Nephron (organoid): ENCODE measurements around the gene SPATA31C1.

Experiments used
- H3K27ac Mint-ChIP-seq, 3 experiments: 2 replicates each; pipeline ENCODE4 v1.8.0; 2020; ENCODE audit warnings: mixed read lengths in 3 of 3, mild to moderate bottlenecking in 2 of 3, moderate library complexity in 1 of 3
- H3K27me3 Mint-ChIP-seq: 2 replicates; pipeline ENCODE4 v1.8.0; 2021; ENCODE audit warnings: low read depth, mild to moderate bottlenecking, moderate library complexity, mixed read lengths
- H3K36me3 Mint-ChIP-seq: 2 replicates; pipeline ENCODE4 v1.8.0; 2020; ENCODE audit warnings: low read depth, mixed read lengths
- H3K4me1 Mint-ChIP-seq: 2 replicates; pipeline ENCODE4 v1.8.0; 2020; ENCODE audit warnings: mixed read lengths
- H3K4me3 Mint-ChIP-seq, 3 experiments: 2 replicates each; pipeline ENCODE4 v1.8.0; 2020; ENCODE audit warnings: mild to moderate bottlenecking in 3 of 3, mixed read lengths in 3 of 3, moderate library complexity in 2 of 3
- H3K9me3 Mint-ChIP-seq: 2 replicates; pipeline ENCODE4 v1.8.0; 2020; ENCODE audit warnings: mixed read lengths
- TF ChIP-seq, protein P1 (sequence below), 3 experiments: fragments of 200-600 bp; sonication (generic); IDR thresholded peaks; one replicate each; pipeline ENCODE4 v1.5.0; 2021; ENCODE audit warnings: antibody characterized with exemption in 3 of 3; ENCODE audit not compliant: unreplicated experiment in 3 of 3

Gene SPATA31C1

DNA sequence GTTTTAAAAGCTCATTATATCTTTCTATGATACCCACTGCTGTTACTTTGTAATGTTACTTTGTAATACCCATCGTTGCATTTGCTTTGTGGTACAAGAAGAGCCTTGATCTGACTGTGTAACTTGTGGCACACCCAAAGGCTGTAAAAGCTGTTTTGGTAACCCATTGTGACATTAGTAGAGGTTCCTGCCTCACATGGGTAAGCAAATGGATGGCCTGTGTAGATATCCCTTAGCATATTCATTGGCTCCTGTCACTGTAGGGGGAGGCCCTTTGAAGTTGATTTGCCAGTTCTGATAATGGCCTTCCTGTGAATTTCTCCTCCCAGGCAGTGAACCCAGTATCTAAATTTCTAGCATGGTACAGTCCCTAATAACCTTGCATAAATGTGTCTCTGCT lies 40.8 kb downstream of the SPATA31C1 start:
- Mint-ChIP-seq H3K9me3 (peaks cover 16% of the 10 kb centered on the region), H3K4me3 (no peak overlapping the region), H3K36me3 (no peaks in the 10 kb centered on the region), H3K27me3 (no peaks in the 10 kb centered on the region), H3K27ac (no peak overlapping the region), H3K4me1 (peaks cover 13% of the 10 kb centered on the region)
- TF ChIP-seq, protein P1, sequence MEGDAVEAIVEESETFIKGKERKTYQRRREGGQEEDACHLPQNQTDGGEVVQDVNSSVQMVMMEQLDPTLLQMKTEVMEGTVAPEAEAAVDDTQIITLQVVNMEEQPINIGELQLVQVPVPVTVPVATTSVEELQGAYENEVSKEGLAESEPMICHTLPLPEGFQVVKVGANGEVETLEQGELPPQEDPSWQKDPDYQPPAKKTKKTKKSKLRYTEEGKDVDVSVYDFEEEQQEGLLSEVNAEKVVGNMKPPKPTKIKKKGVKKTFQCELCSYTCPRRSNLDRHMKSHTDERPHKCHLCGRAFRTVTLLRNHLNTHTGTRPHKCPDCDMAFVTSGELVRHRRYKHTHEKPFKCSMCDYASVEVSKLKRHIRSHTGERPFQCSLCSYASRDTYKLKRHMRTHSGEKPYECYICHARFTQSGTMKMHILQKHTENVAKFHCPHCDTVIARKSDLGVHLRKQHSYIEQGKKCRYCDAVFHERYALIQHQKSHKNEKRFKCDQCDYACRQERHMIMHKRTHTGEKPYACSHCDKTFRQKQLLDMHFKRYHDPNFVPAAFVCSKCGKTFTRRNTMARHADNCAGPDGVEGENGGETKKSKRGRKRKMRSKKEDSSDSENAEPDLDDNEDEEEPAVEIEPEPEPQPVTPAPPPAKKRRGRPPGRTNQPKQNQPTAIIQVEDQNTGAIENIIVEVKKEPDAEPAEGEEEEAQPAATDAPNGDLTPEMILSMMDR (IDR thresholded peaks at IDR 0.05; ENCODE audit: unreplicated experiment in 3 of 3), result no peak

DNA sequence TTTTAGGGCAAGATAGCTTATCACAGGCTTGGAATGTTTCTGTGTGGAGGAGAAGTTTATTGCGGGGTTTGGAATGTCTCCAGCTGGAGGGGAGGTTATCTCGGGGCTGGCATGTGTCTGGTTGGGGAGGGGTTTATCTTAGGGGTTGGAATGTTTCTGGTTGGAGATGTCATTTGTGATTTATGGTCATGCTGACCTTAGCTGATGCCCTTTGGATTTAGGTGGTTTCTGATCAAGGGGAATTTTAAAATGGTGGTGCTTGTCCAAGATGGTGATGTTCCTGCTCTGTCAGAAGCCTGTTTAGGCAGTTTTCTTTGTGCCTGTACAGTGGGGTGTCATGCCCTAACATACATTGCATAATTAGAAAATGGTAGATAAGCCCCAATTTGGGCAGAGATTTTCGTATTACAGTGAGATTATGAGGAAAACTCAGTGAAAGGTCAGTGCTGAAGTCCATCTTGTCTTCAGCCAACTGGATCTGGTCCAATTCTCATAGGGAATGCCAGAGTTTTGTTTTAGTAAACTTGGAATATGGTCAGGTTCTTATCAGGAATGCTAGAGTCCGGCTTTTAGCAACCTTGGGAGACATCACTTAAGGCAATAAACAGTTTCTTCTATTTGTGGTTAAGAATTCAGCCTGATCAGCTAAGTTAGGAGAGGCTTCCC lies 42.3 kb downstream of the SPATA31C1 start:
- Mint-ChIP-seq H3K27ac (peak overlapping the region; percentile 30 to 89 (median 31)), H3K4me3 (no peak overlapping the region), H3K36me3 (no peaks in the 10 kb centered on the region), H3K27me3 (no peaks in the 10 kb centered on the region), H3K4me1 (peaks cover 13% of the 10 kb centered on the region), H3K9me3 (peaks cover 16% of the 10 kb centered on the region)
- TF ChIP-seq, protein P1 (IDR thresholded peaks at IDR 0.05; ENCODE audit: unreplicated experiment in 3 of 3), result no peak

DNA sequence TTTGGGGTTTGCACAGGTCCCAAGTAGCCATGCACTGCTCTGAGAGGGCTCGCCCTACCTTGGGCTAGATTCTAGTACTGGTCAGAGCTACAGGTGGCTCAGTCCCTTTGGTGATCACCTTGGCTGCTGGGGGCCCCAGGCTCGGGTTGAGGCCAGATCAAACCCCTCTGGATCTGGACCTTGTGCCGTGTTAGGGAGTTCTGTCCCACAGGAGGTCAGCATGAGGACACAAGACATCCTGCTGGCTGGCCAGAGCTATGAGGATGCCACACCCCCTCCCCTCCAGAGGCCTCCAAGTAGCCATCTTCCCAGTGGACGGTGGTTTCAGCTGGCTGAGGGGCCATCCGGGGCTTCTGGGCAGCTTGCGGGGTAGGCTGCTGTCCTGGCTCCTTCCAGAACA lies 46.0 kb downstream of the SPATA31C1 start:
- Mint-ChIP-seq H3K27me3 (no peaks in the 10 kb centered on the region), H3K36me3 (peaks cover 19% of the 10 kb centered on the region)

DNA sequence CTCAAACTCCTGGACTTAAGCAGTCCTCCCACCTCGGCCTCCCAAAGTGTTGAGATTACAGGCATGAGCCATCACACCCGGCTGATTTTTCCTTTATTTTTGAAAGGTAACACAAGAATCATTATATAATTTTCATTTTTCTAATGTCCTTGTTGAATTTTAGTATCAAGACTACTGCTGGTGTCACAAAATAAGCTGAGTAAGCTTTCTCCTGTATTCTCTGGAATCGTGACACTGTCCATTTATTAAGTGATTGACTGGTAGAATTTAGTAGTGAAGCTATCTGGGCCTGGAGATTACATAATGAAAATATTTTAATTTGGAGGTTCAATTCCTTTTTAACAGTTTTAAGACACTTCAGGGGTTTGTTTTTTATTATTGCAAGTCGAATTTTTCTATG lies 47.1 kb downstream of the SPATA31C1 start:
- Mint-ChIP-seq H3K27me3 (no peaks in the 10 kb centered on the region), H3K27ac (no peak overlapping the region), H3K36me3 (peaks cover 27% of the 10 kb centered on the region), H3K4me3 (no peak overlapping the region), H3K9me3 (peaks cover 5% of the 10 kb centered on the region), H3K4me1 (peaks cover 10% of the 10 kb centered on the region)
- TF ChIP-seq, protein P1 (IDR thresholded peaks at IDR 0.05; ENCODE audit: unreplicated experiment in 3 of 3), result no peak

More for the DNA sequence above, 46.0 kb downstream of the SPATA31C1 start:
- Mint-ChIP-seq H3K4me1 (peaks cover 13% of the 10 kb centered on the region), H3K9me3 (peaks cover 11% of the 10 kb centered on the region), H3K27ac (no peak overlapping the region), H3K4me3 (no peak overlapping the region)
- TF ChIP-seq, protein P1 (IDR thresholded peaks at IDR 0.05; ENCODE audit: unreplicated experiment in 3 of 3), result no peak

DNA sequence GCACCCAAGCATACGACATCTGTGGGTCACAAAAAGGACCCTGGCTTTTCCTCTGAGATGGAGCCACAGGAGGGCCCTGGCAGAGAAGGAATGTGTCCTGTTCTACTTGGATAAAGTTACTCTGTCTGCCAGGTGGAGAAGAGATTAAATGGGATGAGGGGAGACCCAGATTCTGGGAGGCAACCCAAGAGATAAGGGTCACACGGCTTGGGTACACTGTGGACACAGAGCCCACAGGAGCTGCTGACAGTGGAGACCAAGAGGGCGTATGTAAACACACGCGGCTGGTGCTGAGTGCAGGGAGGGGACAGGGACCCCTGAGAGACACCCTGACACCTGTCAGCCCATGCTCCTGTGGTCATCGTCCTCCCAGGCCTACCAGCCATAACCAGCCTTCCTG lies 50.4 kb downstream of the SPATA31C1 start:
- H3K4me1 Mint-ChIP-seq, result peaks cover 10% of the 10 kb centered on the region
- H3K36me3 Mint-ChIP-seq, result peaks cover 34% of the 10 kb centered on the region
- TF ChIP-seq, protein P1 (IDR thresholded peaks at IDR 0.05; ENCODE audit: unreplicated experiment in 3 of 3), result no peak
- H3K9me3 Mint-ChIP-seq, result no peaks in the 10 kb centered on the region
- no peak overlapping the region for H3K27ac Mint-ChIP-seq
- peaks cover 3% of the 10 kb centered on the region for H3K27me3 Mint-ChIP-seq
- no peak overlapping the region for H3K4me3 Mint-ChIP-seq

DNA sequence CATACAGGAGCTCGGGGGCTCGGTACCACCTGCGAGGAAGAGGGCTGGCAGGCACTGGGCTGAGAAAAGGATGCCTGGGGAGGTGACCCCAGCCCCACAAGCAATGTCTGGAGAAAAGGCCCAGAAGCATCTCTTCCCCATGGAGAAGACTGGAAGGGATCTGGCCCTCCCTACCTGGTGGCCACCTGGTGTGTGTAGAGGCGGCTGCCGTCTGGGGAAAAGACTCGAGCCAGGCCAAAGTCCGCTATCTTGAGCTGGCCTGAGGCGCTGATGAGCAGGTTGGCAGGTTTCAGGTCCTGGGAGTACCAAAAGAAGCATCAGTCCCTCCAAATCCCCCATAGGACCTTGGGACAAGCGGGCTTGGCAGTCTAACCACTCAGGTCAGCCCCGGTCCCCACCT lies 52.8 kb downstream of the SPATA31C1 start:
- peaks cover 3% of the 10 kb centered on the region for H3K27me3 Mint-ChIP-seq
- no peak overlapping the region for H3K4me3 Mint-ChIP-seq
- no peaks in the 10 kb centered on the region for H3K9me3 Mint-ChIP-seq
- H3K4me1 Mint-ChIP-seq, result peaks cover 23% of the 10 kb centered on the region
- no peak overlapping the region for H3K27ac Mint-ChIP-seq
- H3K36me3 Mint-ChIP-seq, result peaks cover 34% of the 10 kb centered on the region
- TF ChIP-seq, protein P1 (IDR thresholded peaks at IDR 0.05; ENCODE audit: unreplicated experiment in 3 of 3), result no peak
